Hypothalamus (tissue), 51 donors: Measurements from ENCODE around the gene ZFP36L1.
"Not testable (repeated sequence)": the region's sequence is repeated elsewhere in the genome, so short reads cannot be mapped to it uniquely, and the experiment has no call there.

Source experiments
- DNase-seq, 51 donors: peaks; one replicate each; lab custom pipeline; 2025; lab: John Stamatoyannopoulos, UW

The ZFP36L1 gene

DNA sequence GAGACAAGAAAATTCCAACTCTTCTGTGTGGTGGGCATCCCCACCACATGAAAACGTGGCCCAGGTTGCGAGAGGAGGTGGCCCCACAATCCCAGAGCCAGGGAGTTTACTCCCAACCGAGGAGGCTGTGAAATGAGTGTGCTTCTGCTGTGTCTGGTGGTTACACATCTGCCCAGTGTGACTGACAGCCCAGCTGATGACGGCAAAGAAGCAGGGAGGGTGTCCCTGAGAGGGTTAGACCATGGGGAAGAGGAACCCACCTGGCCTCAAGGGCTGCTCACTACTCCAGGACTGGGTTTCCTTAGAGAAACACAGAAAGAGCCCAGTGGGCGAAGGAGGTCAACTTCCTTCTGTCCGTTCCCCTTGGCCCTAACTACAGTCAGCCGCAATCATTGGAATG is 24.6 kb downstream of the ZFP36L1 start:
- DNase-seq, result no peak

GRCh38 chr14:68767248-68767645 is 25.6 kb downstream of the ZFP36L1 start:
- DNase-seq, result no peak

DNA sequence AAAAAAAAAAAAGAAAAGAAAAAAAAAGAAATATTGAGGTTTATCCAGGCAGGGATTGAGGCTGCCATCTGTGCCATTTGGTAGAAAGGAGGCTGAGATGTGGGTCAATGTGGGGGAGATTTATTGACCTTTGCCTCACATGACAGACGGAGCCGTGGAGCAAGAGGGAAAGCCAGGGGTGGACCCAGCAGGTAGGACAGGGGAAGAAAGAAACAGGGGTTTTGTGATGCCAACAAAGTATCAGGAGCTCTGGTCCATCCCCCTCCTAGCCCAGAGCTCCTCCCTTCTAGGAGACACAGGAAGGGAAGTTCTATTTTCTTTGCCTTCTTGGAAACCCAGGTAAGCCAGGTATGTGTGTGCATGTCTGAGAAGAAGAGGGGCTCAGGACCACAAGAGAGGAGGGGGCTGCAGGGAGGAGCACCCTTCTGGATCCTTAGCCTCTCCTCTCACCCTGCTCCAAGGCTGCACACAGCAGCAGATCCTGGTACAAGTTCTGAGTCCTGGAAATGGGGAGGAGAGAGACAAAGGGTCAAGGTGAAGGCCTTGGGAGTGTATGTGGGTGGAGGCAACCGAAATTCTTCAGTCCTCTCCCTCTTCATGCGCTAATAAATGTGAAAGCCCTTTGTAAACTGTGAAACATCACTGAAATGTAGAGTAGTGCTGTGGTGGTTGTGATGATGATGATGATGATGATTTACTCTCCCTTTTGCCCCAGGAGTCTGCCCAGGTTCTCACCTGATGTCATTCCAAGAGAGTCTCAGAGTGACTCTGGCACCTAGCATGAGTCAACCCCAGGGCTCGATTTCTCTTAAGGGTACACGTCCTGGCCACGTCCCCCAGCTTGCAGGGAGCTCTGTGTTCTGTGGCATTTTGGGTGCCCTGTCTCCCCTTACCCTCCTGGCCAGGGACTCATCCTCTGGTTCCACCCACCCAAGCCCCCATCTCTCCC is 26.3 kb downstream of the ZFP36L1 start:
- DNase-seq, result no peak

- not testable (repeated sequence) for DNase-seq
Observed at GRCh38 chr14:68763843-68764242, 29.0 kb downstream of the ZFP36L1 start.

- no peak for DNase-seq
Observed at GRCh38 chr14:68762953-68763764, 29.7 kb downstream of the ZFP36L1 start.

- DNase-seq, result no peak
Observed at GRCh38 chr14:68761391-68761790, 31.5 kb downstream of the ZFP36L1 start.

- no peak for DNase-seq
Observed at GRCh38 chr14:68760761-68761160, 32.1 kb downstream of the ZFP36L1 start.

- no peak for DNase-seq
Observed at GRCh38 chr14:68759937-68760336, 32.9 kb downstream of the ZFP36L1 start.

DNA sequence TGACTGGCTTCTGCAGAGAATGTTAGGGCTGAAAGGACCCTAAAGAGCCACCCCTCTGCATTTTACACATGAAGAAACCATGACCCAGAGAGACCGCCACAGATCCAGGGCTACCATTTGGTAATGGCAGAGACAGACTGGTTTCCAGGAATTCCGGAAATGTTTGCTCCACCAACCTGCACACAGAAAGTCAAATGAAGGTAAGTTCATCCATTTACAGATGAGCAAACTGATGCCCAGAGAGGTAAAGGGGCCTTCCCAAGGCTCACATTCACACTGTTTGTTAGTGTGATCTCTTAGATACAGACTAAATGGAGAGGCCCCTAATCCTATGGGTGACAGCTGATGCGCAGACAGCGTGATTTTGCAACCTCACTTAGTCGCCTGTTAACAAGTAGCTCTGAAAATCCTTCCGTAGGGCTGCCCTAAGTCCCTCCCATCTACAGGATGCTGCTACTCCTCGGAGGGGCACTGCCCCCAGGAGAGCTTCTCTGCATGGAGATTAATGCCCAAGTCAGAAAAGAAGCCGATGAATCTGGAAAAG is 33.8 kb downstream of the ZFP36L1 start:
- no peak for DNase-seq

GRCh38 chr14:68758301-68758700 is 34.6 kb downstream of the ZFP36L1 start:
- no peak for DNase-seq

DNA sequence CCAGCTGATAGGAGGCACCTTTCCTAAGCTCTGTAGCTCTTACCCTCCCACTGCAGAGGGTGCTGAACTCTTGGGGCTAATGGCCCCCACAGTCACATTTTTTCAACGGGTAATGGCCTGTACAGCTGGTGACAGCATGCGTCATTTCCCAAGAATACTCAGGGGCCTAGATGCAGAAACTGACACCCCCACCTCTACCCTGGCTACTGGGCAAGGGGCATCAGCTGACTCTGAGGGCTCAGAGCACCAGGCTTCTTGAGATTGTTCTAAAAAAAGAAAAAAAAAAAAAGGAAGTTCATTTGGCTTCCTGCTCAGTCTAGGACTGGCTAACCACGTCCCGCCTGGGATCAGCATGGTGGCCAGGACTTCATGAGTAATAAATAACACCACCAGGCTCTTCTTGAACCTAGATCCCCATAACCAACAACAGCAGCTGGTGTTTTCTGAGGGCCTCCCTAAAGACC is 35.2 kb downstream of the ZFP36L1 start:
- peak in 20 of 51 donors; percentile 7 to 41 (median 16) for DNase-seq

- DNase-seq, result no peak
Observed at GRCh38 chr14:68756734-68757133, 36.1 kb downstream of the ZFP36L1 start.

- no peak for DNase-seq
Observed at GRCh38 chr14:68756000-68756481, 36.8 kb downstream of the ZFP36L1 start.

DNA sequence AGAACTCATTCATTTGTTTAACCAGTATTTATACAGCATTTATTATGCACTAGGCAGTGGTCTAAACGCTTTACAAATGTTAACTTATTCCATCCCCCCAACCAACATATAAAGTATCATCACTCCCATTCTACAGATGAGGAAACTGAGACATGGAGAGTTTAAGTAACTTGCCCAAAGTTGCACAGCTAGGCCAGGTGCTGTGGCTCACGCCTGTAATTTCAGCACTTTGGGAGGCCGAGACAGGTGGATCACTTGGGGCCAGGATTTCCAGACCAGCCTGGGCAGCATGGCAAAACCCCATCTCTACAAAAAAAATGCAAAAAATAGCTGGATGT is 37.9 kb downstream of the ZFP36L1 start:
- DNase-seq, result no peak

GRCh38 chr14:68753690-68754089 is 39.2 kb downstream of the ZFP36L1 start:
- no peak for DNase-seq

GRCh38 chr14:68752271-68753006 is 40.4 kb downstream of the ZFP36L1 start:
- no peak for DNase-seq

GRCh38 chr14:68749487-68750475 is 43.1 kb downstream of the ZFP36L1 start:
- DNase-seq, result no peak

DNA sequence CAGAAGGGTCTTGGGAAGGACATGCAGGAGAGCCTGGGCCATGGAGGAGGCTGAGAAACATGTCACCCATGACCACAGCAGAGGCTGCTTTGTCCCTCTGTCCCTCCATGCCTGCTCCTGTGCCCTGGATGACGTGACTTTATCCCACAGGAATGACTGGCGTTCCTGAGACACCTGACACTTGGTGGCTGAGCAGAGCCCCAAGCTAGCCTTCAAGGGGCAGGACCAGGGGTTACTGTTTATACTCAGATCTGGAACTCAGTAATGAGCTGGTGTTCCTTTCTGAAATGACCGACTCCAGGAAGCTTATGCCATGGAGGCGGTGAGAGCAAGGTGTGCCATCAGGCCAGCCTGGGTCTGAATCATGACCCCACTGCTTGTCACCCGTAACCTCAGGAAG is 44.2 kb downstream of the ZFP36L1 start:
- DNase-seq, result no peak

DNA sequence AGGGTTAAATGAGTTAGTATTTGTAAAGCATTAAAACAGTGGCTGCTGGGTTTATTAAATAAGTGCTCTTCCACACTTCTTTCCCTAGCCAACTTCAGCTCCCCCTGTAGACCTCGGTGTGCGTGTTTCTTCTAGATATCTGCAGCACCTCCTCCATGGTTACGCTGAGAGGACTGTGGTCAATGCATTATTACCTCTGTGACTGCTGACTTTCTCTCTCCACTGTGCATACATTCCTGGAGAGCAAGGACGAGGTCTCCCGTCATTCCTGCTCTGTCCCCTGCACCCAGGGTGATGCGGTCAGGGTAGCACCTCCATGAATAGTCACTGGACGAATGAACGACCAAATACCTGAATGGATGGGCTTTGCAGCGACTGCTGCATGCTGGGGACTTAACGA is 44.6 kb downstream of the ZFP36L1 start:
- DNase-seq, result no peak
